HepG2 (cell line): ENCODE data around the gene SPAAR. TPM values are rescaled to one million over a fixed set of nuclear protein-coding genes. Genes with fewer than 3 reads are reported as not detected.

ENCODE experiments used
- ATAC-seq: fragments of 200-7000 bp; cut with Tn5 transposase; 3 replicates; pipeline ENCODE4 v1.9.1; 2020; ENCODE audit warnings: mild to moderate bottlenecking, moderate library complexity
- BruUV-seq: library from RNA; stranded (reverse); fragments of 400-500 nt; replicated peaks from 2 replicates; lab custom pipeline; 2021; lab: Mats Ljungman, UMichigan
- CTCF ChIA-PET: fragments of 300-600 bp; formaldehyde crosslinking; extraction: SDS; loops from one replicate; lab custom pipeline; 2021; ENCODE audit warnings: low total read pairs, inconsistent platforms, low intra/inter-chr PET ratio; lab: Yijun Ruan, JAX
- POLR2A ChIA-PET: fragments of 350-600 bp; sonication (Branson Sonifier 250); formaldehyde crosslinking; loops from one replicate; lab custom pipeline; 2020; ENCODE audit warnings: antibody characterized with exemption, inconsistent platforms; lab: Yijun Ruan, JAX
- DNase-seq: peaks from one replicate; pipeline ENCODE4 v3.0.0-alpha.2; 2015; ENCODE audit warnings: low spot score
- FAIRE-seq: peaks from 3 replicates; lab custom pipeline; 2011; peaks lifted over from hg19 to GRCh38; lab: Jason Lieb, UNC
- H2AFZ ChIP-seq: one replicate; pipeline ENCODE4 v1.6.1; 2011; ENCODE audit warnings: low read length, inconsistent platforms
- H3K27ac ChIP-seq: fragments of 300-600 bp; 3 replicates; pipeline ENCODE4 v1.8.0; 2011; ENCODE audit warnings: mixed run types, mild to moderate bottlenecking, mixed read lengths, low read length, inconsistent platforms; ENCODE audit not compliant: insufficient read depth; ENCODE audit errors: extremely low read length
- H3K27me3 ChIP-seq, 2 experiments: fragments of 200-600 bp in 1 of 2; 2 replicates in 1 of 2; 3 replicates in 1 of 2; pipeline versions ENCODE4 v1.6.0 to v1.8.0; 2011; ENCODE audit warnings: low read length in 2 of 2, mild to moderate bottlenecking in 2 of 2, moderate library complexity in 2 of 2, inconsistent platforms in 1 of 2; ENCODE audit not compliant: insufficient read depth in 2 of 2, control insufficient read depth in 1 of 2
- H3K36me3 ChIP-seq, 2 experiments: fragments of 200-600 bp in 1 of 2; replicated peaks in 1 of 2; 2 replicates in 1 of 2; 3 replicates in 1 of 2; pipeline versions ENCODE4 v1.5.1 to v1.8.0; 2011; ENCODE audit warnings: low read length in 2 of 2, inconsistent platforms in 1 of 2; ENCODE audit not compliant: insufficient read depth in 2 of 2, control insufficient read depth in 1 of 2
- H3K4me1 ChIP-seq: 2 replicates; pipeline ENCODE4 v1.5.1; 2012; ENCODE audit warnings: low read length, inconsistent platforms; ENCODE audit not compliant: insufficient read depth
- H3K4me2 ChIP-seq: 2 replicates; pipeline ENCODE4 v1.6.0; 2011; ENCODE audit warnings: low read depth, low read length, inconsistent platforms
- H3K4me3 ChIP-seq, 3 experiments: fragments of 200-600 bp in 1 of 3; sonication (generic), shearing (Covaris generic) in 1 of 3; replicated peaks in 1 of 3; 2 replicates each; pipeline ENCODE4 v1.5.1; 2011 to 2016; ENCODE audit warnings: low read length in 3 of 3, inconsistent platforms in 2 of 3, low read depth in 2 of 3, mild to moderate bottlenecking in 2 of 3, control low read depth in 1 of 3, mixed read lengths in 1 of 3; ENCODE audit not compliant: insufficient read depth in 1 of 3
- H3K79me2 ChIP-seq: one replicate; pipeline ENCODE4 v1.6.1; 2011; ENCODE audit warnings: low read length, inconsistent platforms; ENCODE audit not compliant: insufficient read depth
- H3K9ac ChIP-seq: 2 replicates; pipeline ENCODE4 v1.6.0; 2011; ENCODE audit warnings: mild to moderate bottlenecking, low read depth, low read length, inconsistent platforms; ENCODE audit not compliant: insufficient read depth
- H3K9me3 ChIP-seq: 2 replicates; pipeline ENCODE4 v1.5.1; 2012; ENCODE audit warnings: mild to moderate bottlenecking, low read length
- H4K20me1 ChIP-seq: 2 replicates; pipeline ENCODE4 v1.6.0; 2011; ENCODE audit warnings: inconsistent platforms, mild to moderate bottlenecking, low read length, moderate library complexity; ENCODE audit not compliant: insufficient read depth
- HMGA1 ChIP-seq: sonication (generic); formaldehyde crosslinking; conservative IDR thresholded peaks from 2 replicates; pipeline ENCODE4 v1.4.0; 2020; ENCODE audit warnings: missing genetic modification reagents
- MYNN ChIP-seq: sonication (generic); formaldehyde crosslinking; IDR thresholded peaks from 2 replicates; pipeline ENCODE4 v1.4.0; 2020; ENCODE audit warnings: mild to moderate bottlenecking, low read depth, missing genetic modification reagents
- PBX2 ChIP-seq: IDR thresholded peaks from 2 replicates; pipeline ENCODE4 v1.6.1; 2016; ENCODE audit warnings: control low read depth
- PHF20 ChIP-seq: sonication (generic); formaldehyde crosslinking; IDR thresholded peaks from 2 replicates; pipeline ENCODE4 v1.5.0; 2020; ENCODE audit warnings: mild to moderate bottlenecking, missing genetic modification reagents
- TBX2 ChIP-seq: sonication (generic); formaldehyde crosslinking; IDR thresholded peaks from 2 replicates; pipeline ENCODE4 v1.5.0; 2020; ENCODE audit warnings: missing genetic modification reagents, mild to moderate bottlenecking, borderline replicate concordance
- ZNF292 ChIP-seq: sonication (generic); formaldehyde crosslinking; IDR thresholded peaks from 2 replicates; pipeline ENCODE4 v1.8.1; 2022; ENCODE audit warnings: mild to moderate bottlenecking, low read depth, missing genetic modification reagents, borderline replicate concordance
- WGBS: methylation state at CpG from one replicate; pipeline ENCODE4 v1.1.6; 2017; ENCODE audit warnings: low lambda C conversion rate; 5-methylcytosine and 5-hydroxymethylcytosine counted together
- in situ Hi-C: cut with HindIII; loops from 2 replicates; pipeline ENCODE4 v1.10.0; 2017; ENCODE audit warnings: low pct_unique_long_range_greater_than_20kb; ENCODE audit not compliant: extremely low pct_ligation_motif_present
- intact Hi-C: fragments of 100-400 bp; cut with micrococcal nuclease; formaldehyde crosslinking; loops from one replicate; pipeline ENCODE4 v1.10.0; 2022; ENCODE audit not compliant: unreplicated experiment
- polyA plus RNA-seq, 8 experiments: library from polyadenylated mRNA; depleted of rRNA in 3 of 8; stranded (reverse) in 7 of 8; unstranded in 1 of 8; fragments of >200 nt; fragmentation: Illumina TruSeq in 4 of 8; extraction: Trizol in 4 of 8; gene quantifications; 2 replicates each; pipeline versions ENCODE4 v1.2.1 to v1.2.3, GENCODE V29; 2011 to 2016; ENCODE audit warnings: low read depth in 4 of 8, missing spikeins in 1 of 8, mixed read lengths in 1 of 8; ENCODE audit not compliant: insufficient read depth in 1 of 8
- total RNA-seq, 5 experiments: library from RNA; depleted of rRNA; stranded (reverse); fragments of >200 nt; fragmentation: Illumina TruSeq; extraction: Trizol; gene quantifications; 2 replicates each; pipeline ENCODE4 v1.2.3, GENCODE V29; 2016; ENCODE audit warnings: low read depth in 1 of 5

SPAAR gene
- total and polyA plus RNA-seq, 2 of the 13 experiments (the other 11 are each of a cell fraction or from before 2014, with no cell fraction given): 0.07 TPM; not detected in 1

GRCh38 chr9:35910613-35911359 is 1.5 kb downstream of the SPAAR start (continued):
- TF ChIP-seq HMGA1 (CRISPR knock-in tag) (no peak), MYNN (CRISPR knock-in tag) (no peak), TBX2 (no peak)
- TF ChIP-seq, all 625 proteins: peak for 6

- H4K20me1 ChIP-seq: no peaks in the 10 kb centered on the region
- H3K4me3 ChIP-seq: no peak overlapping the region
- no TSS peak for BruUV-seq
- TF ChIP-seq ZNF292 (CRISPR knock-in tag): no peak
- TF ChIP-seq PHF20: no peak
- no peak for TF ChIP-seq PBX2 (CRISPR knock-in tag)
- intact Hi-C loops: no loop called here
- H3K36me3 ChIP-seq: no peaks in the 10 kb centered on the region
- ChIA-PET POLR2A (no interaction called here), CTCF (interaction anchor here (1.5 kb wide), 1 partner anchor 10 kb away, joined by 3 read pairs; no protein-coding TSS in a partner anchor)
- DNase-seq (no peak), FAIRE-seq (no peak), ATAC-seq (no peak)
- 44% methylated on average over 10 of the region's 10 CpGs for WGBS
- peaks cover 0 to 4% of the 10 kb centered on the region in 2 experiments; a peak in 1 of 5 replicates for H3K27me3 ChIP-seq
- in situ Hi-C loops: no loop called here
- no peak overlapping the region for H3K4me2 ChIP-seq
- H2AFZ ChIP-seq: no peak overlapping the region
- peaks cover 84% of the 10 kb centered on the region for H3K4me1 ChIP-seq
- H3K9me3 ChIP-seq: no peaks in the 10 kb centered on the region
- no peak overlapping the region for H3K27ac ChIP-seq
- no peaks in the 10 kb centered on the region for H3K79me2 ChIP-seq
- no peak overlapping the region for H3K9ac ChIP-seq
These were observed 2.4 kb downstream of the SPAAR start for GRCh38 chr9:35911690-35912089.
